Measurements from ENCODE around the gene RWDD2A.

DNA sequence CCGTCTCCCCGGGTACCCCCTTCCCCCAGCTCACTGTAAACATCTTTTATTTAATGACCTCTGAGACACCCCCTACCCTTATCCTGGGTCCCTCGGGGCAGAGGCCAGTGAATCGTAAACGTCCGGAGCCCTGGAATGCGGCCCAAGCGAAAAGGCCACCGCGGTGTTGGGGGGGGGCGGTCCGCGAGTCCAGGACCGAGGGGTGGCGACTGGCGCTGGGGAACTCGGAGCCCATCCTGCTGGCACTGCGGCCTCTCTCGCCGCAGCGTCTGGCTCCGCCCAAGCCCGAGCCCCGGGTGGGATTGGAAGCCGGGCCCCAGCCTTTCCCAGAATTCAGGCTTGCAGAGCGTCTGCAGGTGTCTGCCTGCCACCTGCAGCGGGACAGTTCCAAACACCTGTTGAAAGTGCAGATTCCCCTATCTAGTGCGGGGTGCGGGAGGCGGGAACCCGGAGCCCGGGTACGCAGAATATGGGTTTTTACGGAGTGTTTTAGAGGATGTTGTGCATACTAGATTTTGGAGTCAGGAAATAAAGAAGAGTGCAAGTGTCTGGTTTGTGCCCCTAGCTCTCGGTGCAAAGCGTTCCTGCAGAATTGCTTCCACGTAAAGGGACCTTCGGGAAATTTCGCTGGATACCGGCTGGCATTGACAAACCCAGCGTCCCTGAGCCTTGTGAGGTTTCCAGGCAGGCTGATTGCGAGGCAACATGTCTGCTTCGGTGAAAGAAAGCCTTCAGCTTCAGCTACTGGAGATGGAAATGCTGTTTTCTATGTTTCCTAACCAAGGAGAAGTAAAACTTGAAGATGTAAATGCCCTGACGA is 800 bp downstream of the RWDD2A start:
- TF ChIP-seq GATA3 (IDR thresholded peaks at IDR 0.05; ENCODE audit: low read depth, low read length) (no peak), GATA2 (IDR thresholded peaks at IDR 0.05; ENCODE audit: low read depth, low read length) (no peak)

Data from SH-SY5Y (cell line).